Effector memory CD4-positive, alpha-beta T cell (primary cell): ENCODE data around the gene ZNF441.
"Not testable (repeated sequence)": the region's sequence is repeated elsewhere in the genome, so short reads cannot be mapped to it uniquely, and the experiment has no call there.

Experiments
- DNase-seq, 3 donors: peaks; one replicate each; pipeline ENCODE4 v3.0.0-alpha.2; 2020
- H3K27ac ChIP-seq: 2 replicates; pipeline ENCODE4 v1.7.0; 2013; ENCODE audit warnings: mild to moderate bottlenecking, low read length, moderate library complexity; ENCODE audit not compliant: insufficient read depth, poor library complexity, severe bottlenecking
- H3K27me3 ChIP-seq: replicated peaks from 2 replicates; pipeline ENCODE4 v1.7.0; 2013; ENCODE audit warnings: mild to moderate bottlenecking, low read length; ENCODE audit not compliant: insufficient read depth, control insufficient read depth, poor library complexity, severe bottlenecking
- H3K36me3 ChIP-seq: 2 replicates; pipeline ENCODE4 v1.7.0; 2013; ENCODE audit warnings: mild to moderate bottlenecking, low read length, moderate library complexity; ENCODE audit not compliant: control insufficient read depth, insufficient read depth
- H3K4me1 ChIP-seq: 2 replicates; pipeline ENCODE4 v1.7.0; 2013; ENCODE audit warnings: low read length, mild to moderate bottlenecking; ENCODE audit not compliant: control insufficient read depth, insufficient read depth, poor library complexity, severe bottlenecking
- H3K4me3 ChIP-seq: 2 replicates; pipeline ENCODE4 v1.7.0; 2013; ENCODE audit warnings: low read length, low read depth, mild to moderate bottlenecking; ENCODE audit not compliant: insufficient read depth, poor library complexity, severe bottlenecking
- H3K9me3 ChIP-seq: 2 replicates; pipeline ENCODE4 v1.7.0; 2013; ENCODE audit warnings: mild to moderate bottlenecking, low read length, moderate library complexity; ENCODE audit not compliant: control insufficient read depth

Gene ZNF441

DNA sequence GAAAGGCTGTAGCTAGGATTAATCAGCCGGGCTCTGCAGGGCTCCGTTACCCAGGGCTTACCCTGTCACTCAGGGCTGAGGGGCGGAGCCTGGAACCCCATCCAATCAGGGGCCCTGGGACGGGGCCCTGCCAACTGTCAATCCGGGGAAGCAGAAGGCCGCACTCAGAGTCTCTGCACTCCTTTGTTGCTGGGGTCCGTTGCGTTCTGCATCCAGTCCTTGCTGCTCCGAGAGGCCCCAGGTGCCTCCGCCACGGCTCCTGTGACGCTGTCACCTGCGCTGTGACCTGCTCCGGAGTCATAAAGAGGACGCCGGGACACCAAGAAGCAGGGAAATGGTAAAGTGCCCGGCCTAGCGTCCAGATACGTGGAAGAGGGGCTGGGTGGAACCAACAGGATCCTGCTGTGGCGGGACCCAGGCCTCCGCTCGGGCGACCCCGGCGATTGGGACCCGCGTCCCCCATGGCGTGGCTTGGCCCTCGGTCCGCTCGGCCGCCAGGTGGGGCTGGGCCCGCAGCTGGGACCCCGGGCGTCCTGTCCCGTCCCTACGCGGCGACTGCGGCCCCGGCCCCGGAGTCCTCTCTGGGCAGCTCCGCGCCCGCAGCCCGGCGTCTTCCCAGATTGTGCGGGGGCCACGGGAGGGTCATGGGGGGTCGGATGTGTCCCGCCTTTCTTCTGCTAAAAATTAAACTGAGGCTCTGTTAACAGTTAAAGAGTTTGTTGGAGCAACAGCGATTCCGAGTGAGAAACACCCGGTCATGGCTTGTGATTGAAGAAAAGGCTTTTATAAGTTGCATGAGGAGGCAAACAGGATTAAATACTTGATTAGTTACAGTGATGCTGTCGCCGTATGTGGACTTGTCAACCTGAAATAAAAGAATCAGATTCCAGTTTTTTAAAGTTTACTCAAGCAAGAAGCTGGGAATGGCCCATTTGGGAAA lies 31.9 kb downstream of the ZNF441 start, which contains the start of gene ZNF491:
Gene ZNF491 (plus strand): TSS at position 133 of the 940 bp plus-strand sequence. CDS start 7,431 bp downstream, outside the sequence.
- Histone ChIP-seq H3K9me3 (no peaks in the 10 kb centered on the region), H3K27me3 (no peaks in the 10 kb centered on the region), H3K4me1 (peaks cover 11% of the 10 kb centered on the region), H3K36me3 (no peaks in the 10 kb centered on the region), H3K4me3 (peak within 1 kb of the TSS; percentile 74), H3K27ac (peak within 1 kb of the TSS; percentile 72)
- DNase-seq = peak; percentile 53 to 76 (median 69)

DNA sequence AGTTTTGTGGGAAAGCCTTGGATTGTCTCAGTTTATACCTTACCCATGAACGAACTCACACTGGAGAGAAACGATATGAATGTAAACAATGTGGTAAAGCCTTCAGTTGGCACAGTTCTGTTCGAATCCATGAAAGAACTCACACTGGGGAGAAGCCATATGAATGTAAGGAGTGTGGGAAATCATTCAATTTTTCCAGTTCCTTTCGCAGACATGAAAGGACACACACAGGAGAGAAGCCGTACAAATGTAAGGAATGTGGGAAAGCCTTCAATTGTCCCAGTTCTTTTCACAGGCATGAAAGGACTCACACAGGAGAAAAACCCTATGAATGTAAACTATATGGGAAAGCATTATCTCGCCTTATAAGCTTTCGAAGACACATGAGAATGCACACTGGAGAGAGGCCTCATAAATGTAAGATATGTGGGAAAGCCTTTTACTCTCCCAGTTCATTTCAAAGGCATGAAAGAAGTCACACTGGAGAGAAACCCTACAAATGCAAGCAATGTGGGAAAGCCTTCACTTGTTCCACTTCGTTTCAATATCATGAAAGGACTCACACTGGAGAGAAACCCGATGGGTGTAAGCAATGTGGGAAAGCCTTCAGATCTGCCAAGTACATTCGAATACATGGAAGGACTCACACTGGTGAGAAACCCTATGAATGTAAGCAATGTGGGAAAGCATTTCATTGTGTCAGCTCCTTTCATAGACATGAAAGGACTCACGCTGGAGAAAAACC lies 39.7 kb downstream of the ZNF441 start:
- Histone ChIP-seq H3K9me3 (peaks cover 28% of the 10 kb centered on the region), H3K4me1 (no peaks in the 10 kb centered on the region), H3K36me3 (peaks cover 4% of the 10 kb centered on the region), H3K27me3 (no peaks in the 10 kb centered on the region), H3K27ac (no peak overlapping the region), H3K4me3 (no peak overlapping the region)
- DNase-seq = no peak

DNA sequence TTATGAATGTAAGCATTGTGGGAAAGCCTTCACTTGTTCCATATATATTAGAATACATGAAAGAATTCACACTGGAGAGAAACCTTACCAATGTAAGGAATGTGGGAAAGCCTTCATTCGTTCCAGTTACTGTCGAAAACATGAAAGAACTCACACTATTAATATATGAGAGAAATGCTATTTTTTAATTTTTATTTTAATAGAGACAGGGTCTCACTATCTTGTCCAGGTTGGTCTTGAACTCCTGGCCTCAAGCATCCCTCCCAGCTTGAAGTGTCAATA lies 40.2 kb downstream of the ZNF441 start:
- no peak overlapping the region for H3K4me3 ChIP-seq
- no peaks in the 10 kb centered on the region for H3K27me3 ChIP-seq
- no peak overlapping the region for H3K27ac ChIP-seq
- H3K9me3 ChIP-seq = peaks cover 28% of the 10 kb centered on the region
- peaks cover 4% of the 10 kb centered on the region for H3K36me3 ChIP-seq
- H3K4me1 ChIP-seq = no peaks in the 10 kb centered on the region
- DNase-seq = no peak

DNA sequence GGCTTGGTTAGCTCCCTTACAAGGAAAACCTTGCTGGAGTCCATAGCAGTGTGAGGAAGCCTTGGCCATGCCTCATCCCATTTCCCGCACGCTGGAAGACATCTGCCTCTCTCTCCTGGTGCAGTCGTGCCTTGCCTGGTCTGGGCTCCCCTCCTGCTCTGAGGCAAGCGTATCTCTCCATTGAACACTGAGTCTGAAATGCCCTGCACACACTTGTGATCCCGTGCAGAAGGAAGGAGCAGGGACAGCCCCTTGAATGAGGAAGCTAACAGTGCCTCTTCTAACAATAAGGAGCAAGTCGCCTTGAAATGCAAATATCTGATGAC lies 46.9 kb downstream of the ZNF441 start:
- Histone ChIP-seq H3K4me1 (peaks cover 6% of the 10 kb centered on the region), H3K27me3 (no peaks in the 10 kb centered on the region), H3K27ac (peak overlapping the region; percentile 54), H3K9me3 (no peaks in the 10 kb centered on the region), H3K4me3 (peak overlapping the region; percentile 90), H3K36me3 (no peaks in the 10 kb centered on the region)
- DNase-seq = no peak

DNA sequence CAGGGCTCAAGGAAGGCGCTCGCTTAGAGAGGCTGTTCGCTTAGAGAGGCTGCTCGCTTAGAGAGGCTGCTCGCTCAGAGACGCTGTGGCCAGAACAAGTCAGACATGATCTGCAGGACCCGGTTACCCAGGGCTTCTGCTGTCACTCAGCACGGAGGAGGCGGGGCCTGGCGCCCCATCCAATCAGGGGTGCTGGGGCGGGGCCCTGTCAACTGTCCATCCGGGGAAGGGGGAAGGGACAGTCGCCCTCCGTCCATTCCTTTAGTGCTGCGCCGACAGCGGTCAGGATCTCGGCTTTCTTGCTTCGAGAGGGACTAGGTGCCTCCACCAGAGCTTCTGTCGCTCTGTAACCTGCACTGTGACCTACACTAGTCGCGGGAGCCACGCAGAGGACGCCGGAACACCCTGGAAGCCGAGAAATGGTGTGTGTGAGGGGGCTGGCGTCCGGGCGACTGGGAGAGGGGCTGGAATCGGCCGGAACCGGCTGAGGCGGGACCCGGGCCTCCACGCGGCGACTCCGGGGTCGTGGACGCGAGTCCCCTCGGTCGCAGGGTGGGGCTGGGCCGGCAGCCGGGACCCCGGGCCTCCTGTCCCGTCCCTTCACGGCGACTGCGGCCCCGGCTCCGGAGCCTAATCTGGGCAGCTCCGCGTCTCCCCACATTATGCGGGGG lies 47.4 kb downstream of the ZNF441 start, which contains the start of gene ZNF440:
Gene ZNF440 (plus strand): TSS at position 245 of the 671 bp plus-strand sequence. CDS start 175 bp downstream, at position 420.
- H3K36me3 ChIP-seq = no peaks in the 10 kb centered on the region
- H3K27ac ChIP-seq = peak within 1 kb of the TSS; percentile 54
- peaks cover 6% of the 10 kb centered on the region for H3K4me1 ChIP-seq
- no peaks in the 10 kb centered on the region for H3K9me3 ChIP-seq
- H3K4me3 ChIP-seq = peak within 1 kb of the TSS; percentile 90
- DNase-seq = peak; percentile 60 to 76 (median 67)
- no peaks in the 10 kb centered on the region for H3K27me3 ChIP-seq

DNA sequence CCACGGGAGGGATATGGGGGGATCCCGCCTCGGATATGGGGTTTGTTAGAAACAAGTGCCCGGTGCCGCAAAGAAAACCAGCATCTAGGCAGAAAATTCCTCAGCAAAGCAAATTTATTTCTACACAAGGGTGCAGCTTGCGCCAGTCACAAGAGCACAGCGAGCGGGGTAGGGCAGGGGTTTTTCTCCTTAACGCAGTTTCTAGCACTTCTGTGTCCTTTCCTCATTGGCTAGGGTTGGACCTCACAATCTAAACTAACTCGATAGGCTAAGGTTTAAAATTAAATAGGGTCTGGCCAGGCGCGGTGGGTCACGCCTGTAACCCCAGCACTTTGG lies 47.9 kb downstream of the ZNF441 start:
- H3K27me3 ChIP-seq = no peaks in the 10 kb centered on the region
- peak overlapping the region; percentile 54 for H3K27ac ChIP-seq
- H3K36me3 ChIP-seq = no peaks in the 10 kb centered on the region
- peaks cover 6% of the 10 kb centered on the region for H3K4me1 ChIP-seq
- no peak for DNase-seq
- H3K9me3 ChIP-seq = no peaks in the 10 kb centered on the region
- peak overlapping the region; percentile 90 for H3K4me3 ChIP-seq

DNA sequence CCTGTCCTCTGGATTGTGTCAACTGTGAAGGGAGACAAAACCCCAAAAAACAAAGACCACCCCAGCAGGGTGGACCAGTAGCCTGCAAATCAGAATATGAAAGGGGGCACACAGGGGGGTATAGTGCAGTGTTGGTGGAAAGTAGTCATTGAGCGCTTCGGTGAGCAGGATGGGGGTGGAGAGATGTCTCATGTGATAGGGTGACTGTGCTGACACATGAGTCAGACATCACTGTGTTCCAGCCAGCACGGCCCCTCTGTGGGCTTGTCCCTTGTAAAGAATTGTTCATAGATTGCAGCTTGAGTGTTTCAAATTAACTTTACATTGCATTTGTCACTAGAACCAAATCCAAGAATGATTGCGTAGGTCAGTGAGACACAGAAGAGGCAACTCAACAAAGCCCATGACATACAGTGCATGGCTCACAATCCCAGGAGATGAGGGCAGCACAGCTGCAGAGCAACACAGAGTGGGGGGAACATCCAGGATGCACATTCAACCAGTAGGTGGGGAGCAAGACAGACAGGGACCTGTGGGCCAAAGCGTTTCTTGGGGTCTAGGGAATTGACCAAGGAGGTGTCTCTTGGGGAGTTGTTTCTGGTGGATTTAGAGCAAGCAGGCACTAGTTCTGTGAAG lies 54.8 kb downstream of the ZNF441 start:
- no peaks in the 10 kb centered on the region for H3K27me3 ChIP-seq
- H3K4me1 ChIP-seq = no peaks in the 10 kb centered on the region
- no peak for DNase-seq
- H3K9me3 ChIP-seq = no peaks in the 10 kb centered on the region
- no peak overlapping the region for H3K4me3 ChIP-seq
- H3K36me3 ChIP-seq = no peaks in the 10 kb centered on the region
- no peak overlapping the region for H3K27ac ChIP-seq

DNA sequence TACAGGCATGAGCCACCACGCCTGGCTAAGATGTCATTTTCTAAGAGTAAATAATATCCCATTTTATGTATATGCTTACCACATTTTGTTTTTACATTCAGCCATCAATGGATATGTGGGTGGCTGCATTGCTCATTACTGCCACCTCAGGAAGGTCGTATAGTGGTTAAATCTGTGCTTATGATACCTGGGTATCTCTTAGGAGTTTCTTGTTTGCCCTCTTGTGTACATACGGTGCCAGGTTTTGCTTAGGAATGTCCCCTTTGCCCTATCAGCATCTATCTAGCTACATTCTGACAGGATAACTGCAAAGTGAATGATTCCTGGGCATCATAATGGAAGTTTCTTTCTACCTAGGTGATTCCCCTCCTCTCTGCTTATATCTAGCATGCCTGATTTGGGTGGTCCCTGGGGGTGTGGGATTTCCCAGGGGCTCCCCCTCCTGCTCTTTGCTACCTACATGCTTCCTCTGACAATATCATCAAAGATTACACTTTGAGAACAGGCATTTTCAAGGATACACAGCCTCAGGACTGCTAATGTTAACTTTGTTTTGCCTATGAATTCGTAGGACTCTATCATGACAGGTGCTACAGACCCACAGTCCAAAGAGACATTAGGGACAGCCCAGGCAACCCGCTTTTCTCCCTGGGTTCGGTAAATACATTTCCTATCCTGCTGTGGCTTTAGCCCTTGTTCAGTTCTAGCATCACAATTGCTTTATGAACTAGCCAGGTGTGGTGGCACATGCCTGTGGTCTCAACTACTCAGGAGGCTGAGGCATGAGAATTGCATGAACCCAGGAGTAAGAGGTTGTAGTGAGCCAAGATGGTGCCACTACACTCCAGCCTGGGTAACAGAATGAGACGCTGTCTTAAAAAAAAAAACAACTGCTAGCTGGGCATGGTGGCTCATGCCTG lies 62.4 kb downstream of the ZNF441 start:
- not testable (repeated sequence) for DNase-seq, H3K27me3 ChIP-seq, H3K27ac ChIP-seq, H3K4me1 ChIP-seq, H3K4me3 ChIP-seq
- H3K9me3 ChIP-seq = peaks cover 11% of the 10 kb centered on the region
- H3K36me3 ChIP-seq = peaks cover 31% of the 10 kb centered on the region
